Measurements from ENCODE around the gene CFAP53.

The CFAP53 gene

GRCh38 chr18:50287441-50288347, 21.4 kb upstream of the CFAP53 start, which contains the start of gene CXXC1:
CXXC1 (minus strand) TSS chr18:50287692; CDS start chr18:50287589, 103 bp downstream.
- TF ChIP-seq CTCF (IDR thresholded peaks at IDR 0.05; ENCODE audit: borderline replicate concordance, control extremely low read depth, extremely low read depth, insufficient read depth, missing control alignments): peak; percentile 45
- peak; percentile 92 for DNase-seq (ENCODE audit: low spot score)
- in situ Hi-C loops (cut with MboI; ENCODE audit: low sequenced_read_pairs, unreplicated experiment): loop anchor here (10.0 kb wide), 1 partner anchor 67 kb away; no protein-coding TSS in a partner anchor

- no peak for TF ChIP-seq CTCF (IDR thresholded peaks at IDR 0.05; ENCODE audit: borderline replicate concordance, control extremely low read depth, extremely low read depth, insufficient read depth, missing control alignments)
- in situ Hi-C loops (cut with MboI; ENCODE audit: low sequenced_read_pairs, unreplicated experiment): loop anchor here (10.0 kb wide), 1 partner anchor 68 kb away; no protein-coding TSS in a partner anchor
- DNase-seq (ENCODE audit: low spot score): no peak
These were observed 20.7 kb upstream of the CFAP53 start for GRCh38 chr18:50287028-50287440.

- in situ Hi-C loops (cut with MboI; ENCODE audit: low sequenced_read_pairs, unreplicated experiment): loop anchor here (10.0 kb wide), 1 partner anchor 68 kb away; no protein-coding TSS in a partner anchor
- no peak for TF ChIP-seq CTCF (IDR thresholded peaks at IDR 0.05; ENCODE audit: borderline replicate concordance, control extremely low read depth, extremely low read depth, insufficient read depth, missing control alignments)
These were observed 20.2 kb upstream of the CFAP53 start for GRCh38 chr18:50286391-50287027.

GRCh38 chr18:50285631-50286321, 19.5 kb upstream of the CFAP53 start:
- no peak for TF ChIP-seq CTCF (IDR thresholded peaks at IDR 0.05; ENCODE audit: borderline replicate concordance, control extremely low read depth, extremely low read depth, insufficient read depth, missing control alignments)
- in situ Hi-C loops (cut with MboI; ENCODE audit: low sequenced_read_pairs, unreplicated experiment): loop anchor here (10.0 kb wide), 1 partner anchor 69 kb away; no protein-coding TSS in a partner anchor
- no peak for DNase-seq (ENCODE audit: low spot score)

More at GRCh38 chr18:50286391-50287027, 20.2 kb upstream of the CFAP53 start:
- DNase-seq (ENCODE audit: low spot score): peak; percentile 55

GRCh38 chr18:50285071-50285470, 18.8 kb upstream of the CFAP53 start:
- DNase-seq (ENCODE audit: low spot score): no peak
- TF ChIP-seq CTCF (IDR thresholded peaks at IDR 0.05; ENCODE audit: borderline replicate concordance, control extremely low read depth, extremely low read depth, insufficient read depth, missing control alignments): no peak
- in situ Hi-C loops (cut with MboI; ENCODE audit: low sequenced_read_pairs, unreplicated experiment): loop anchor here (10.0 kb wide), 1 partner anchor 70 kb away; no protein-coding TSS in a partner anchor

Measured in GM13976 (cell line).